CD4-positive, alpha-beta T cell treated with Interleukin-15 for 4 hours (primary cell): Measurements from ENCODE around the gene ADAMTS2.

Source experiments
- DNase-seq: peaks from one replicate; pipeline ENCODE4 v3.0.0-alpha.2; 2020; ENCODE audit warnings: low spot score

ADAMTS2 gene

DNA sequence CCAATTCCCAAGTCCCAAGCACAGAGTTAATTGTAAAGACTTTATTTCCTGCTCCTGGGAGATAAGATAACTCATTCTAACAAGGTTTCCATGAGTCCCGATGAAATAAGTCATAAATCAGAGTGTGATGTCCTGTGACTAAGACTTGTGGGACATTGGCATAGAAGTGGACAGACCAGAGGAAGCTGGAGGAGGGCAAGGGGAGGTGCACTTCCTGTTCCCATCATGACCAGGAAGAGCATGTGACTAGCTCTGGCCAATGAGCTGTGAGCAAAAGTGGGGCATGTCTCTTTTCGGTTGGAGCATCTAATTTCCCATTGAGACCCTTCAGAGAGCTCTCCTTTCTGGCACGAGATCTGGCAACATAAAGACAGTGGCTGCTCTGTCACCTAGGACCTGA is 184.7 kb downstream of the ADAMTS2 start:
- DNase-seq = no peak

DNA sequence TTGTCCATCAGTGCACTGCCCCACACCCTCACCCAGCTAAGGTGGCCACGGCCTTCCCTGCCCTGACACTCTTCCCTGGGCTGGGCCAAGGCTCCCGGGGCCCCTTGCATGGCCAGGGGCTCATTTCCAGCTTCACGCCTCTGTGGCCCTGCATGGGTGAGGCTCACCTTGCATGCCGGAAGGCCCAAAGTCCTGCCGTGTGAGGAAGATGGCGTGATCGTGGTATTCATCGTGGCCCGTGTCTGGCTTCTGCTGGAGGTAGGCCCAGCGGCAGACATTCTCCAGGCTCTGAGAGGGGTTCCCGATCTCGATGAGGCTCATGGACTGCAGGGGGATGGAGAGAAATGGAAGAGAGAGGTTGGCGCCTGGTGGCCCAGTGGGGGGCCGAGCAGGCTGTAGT is 186.7 kb downstream of the ADAMTS2 start:
- no peak for DNase-seq

DNA sequence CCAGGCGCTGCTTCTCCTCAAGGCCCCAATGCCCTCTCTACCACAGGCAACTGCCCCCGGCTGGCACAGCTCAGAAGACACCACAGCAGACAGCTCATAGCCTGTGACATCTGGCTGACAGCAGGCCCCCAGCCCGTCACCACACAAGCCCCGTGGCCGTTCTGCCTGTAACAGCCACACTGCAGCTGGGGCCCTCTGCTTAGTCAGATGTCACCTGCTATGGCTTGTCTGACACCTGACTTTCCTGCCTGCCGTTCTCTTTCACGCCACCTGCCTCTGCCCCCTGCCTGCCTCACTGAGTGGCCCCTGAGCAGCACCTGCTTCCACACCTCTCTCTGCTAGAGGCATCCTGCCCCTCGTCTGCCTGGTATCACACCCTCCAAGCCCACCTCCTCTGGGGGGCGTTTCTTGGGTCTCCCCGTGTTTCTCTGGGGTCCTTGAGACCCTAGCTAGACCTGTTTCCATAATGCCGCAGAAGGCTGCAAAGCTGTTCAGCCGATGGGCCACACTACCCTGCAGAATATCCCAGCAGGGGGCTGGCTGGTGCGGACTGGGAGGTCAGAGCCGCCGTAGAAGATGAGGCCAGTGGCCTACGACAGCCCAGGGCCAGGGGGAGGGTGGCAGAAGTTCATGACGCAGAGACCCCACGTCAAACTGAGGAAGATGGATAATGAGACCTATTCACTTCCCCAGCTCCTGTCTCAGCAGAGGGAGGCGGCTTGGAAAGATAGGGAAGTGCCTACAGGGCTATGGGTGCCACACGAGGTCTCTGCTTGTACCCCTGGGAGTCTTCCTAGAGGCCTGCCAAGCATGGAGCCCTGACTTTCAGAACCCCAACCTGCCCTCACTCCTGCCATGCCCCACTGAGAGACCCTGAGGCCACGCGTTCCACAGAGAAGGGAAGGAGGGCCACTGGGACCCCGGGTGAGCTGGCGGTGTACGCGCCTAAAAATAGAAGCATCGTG is 190.0 kb downstream of the ADAMTS2 start:
- no peak for DNase-seq

DNA sequence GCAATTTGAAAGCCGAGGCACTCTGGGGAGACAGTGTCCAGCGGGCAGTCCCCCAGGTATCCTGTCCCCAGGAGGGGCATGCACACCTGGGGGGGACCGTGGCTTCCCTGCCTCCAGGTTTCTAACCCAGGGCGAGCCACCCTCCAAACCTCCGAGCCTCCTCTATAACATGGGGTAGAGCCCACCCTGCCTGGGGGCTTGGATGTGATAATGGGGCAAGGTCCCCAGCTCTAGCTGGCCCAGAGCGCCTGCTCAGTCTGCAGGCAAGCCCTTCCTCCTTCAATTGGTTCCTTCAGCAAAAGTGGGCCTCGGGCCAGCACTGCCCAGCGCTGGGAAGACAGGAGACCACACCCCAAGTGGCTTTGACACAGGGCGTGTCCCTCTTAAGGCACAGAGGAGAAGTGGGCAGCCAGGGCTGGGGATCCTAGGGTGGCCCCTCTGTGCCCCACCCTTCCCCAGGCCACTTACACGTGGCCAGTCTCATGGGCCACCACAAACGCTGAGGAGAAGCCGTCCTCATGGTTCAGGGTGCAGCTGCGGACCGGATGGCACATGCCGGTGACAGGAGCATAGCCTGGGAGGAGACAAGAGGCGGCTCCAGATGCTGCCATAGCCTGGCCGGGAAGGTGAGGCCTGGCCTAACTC is 190.8 kb downstream of the ADAMTS2 start:
- DNase-seq = no peak

GRCh38 chr5:179153921-179154345 is 191.3 kb downstream of the ADAMTS2 start:
- DNase-seq = no peak

DNA sequence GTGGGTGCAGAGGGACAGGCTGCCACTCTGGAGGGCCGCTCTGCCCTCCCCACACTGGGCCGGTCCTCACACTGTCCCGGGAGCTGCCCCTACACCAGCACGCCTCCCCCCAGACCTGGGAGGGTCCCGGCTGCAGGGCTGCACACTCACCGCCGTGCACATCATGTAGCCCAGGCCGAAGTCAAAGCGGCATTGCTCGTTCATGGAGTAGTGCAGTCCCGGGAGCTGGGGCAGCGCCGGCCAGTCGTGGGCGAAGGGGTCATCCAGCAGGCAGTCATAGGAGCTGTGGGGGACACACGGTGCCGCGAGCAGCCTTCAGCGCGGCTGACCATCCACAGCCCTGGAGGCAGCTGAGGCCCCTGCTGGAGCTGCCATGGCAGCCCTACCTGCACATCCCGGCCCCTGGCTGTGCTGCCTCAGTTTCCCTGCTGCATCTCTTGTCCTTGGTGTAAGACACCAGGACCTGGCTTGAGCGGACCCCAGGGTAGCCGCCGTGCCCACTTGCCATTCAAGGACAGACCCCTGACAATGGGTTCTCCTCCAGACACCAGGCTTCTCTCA is 191.8 kb downstream of the ADAMTS2 start:
- no peak for DNase-seq

GRCh38 chr5:179152941-179153340 is 192.3 kb downstream of the ADAMTS2 start:
- DNase-seq = no peak

DNA sequence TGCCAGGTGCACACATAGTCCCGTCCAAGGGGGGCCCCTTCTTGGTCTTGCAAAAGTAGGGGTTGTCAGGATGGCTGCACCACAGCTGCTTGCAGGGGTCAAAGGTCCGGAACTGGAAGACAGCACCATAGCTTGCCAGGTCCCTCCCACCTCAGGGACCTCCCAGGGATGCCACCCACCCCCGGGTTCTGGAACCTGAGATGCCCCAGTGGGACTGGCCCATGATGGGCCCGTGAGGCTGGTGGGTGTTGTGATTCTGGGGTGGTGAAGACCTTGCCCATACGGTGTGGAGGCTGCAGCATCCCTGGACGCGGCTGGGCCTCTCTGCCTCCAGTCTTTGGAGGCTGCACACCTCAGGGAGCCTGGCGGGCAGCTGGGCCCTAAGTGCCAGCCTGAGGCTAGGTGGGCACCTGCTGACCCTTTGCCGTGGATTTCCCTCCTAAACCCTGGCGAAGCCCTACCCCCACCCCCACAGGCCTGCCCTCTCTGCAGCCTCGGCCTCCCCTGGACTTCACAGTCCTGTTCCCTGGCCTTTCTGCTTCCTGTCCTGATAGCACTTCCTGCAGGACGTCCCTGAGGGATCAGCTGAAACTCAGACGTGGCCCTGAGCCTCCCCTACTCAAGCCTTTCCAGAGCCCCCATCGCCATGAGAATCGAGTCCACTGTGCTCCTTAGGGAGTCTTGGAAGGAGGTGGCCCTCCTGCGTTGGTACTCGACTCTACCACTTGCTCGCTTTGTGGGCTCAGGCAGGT is 192.9 kb downstream of the ADAMTS2 start:
- no peak for DNase-seq

DNA sequence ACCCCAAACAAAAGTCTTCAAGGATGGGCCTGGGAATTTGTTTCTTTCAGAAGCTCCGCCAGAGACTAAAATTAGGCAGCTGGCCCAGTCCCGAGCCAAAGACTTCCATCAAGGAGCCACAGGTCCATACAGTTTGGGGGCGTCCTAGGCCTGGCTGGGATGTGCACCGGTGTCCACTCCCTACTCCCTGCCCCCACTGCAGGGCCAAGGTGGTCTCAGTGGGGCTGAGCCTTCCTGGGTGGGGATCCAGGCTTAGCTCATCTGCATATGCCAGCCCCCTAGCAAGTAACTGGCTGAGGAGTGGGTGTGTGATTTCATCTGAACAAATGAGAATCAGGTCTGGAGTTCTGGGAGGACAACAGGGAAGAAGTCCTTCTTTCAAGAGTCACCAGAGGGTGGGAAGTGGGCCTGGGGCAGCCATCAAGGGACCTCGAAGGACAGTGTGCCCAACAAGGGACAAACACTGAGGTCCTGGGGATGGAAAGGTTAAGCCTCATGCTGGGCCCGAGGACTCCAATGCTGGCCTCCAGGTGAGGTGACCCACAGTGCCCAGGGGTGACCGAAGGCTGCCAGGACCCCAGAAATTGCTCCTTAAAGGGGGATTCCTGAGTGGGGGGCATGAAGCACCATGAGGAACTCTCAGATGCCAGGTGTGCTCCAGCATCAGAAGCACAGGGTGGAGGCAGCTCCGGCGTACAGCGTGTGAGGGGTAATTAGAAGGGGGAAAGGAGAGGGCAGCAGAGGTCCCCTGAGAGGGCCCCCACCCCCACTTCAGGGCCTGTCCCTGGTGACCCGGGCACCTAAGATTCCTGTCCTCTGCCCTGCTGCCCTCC is 193.8 kb downstream of the ADAMTS2 start:
- no peak for DNase-seq

GRCh38 chr5:179150011-179150410 is 195.2 kb downstream of the ADAMTS2 start:
- no peak for DNase-seq

GRCh38 chr5:179149278-179149677 is 196.0 kb downstream of the ADAMTS2 start:
- no peak for DNase-seq

DNA sequence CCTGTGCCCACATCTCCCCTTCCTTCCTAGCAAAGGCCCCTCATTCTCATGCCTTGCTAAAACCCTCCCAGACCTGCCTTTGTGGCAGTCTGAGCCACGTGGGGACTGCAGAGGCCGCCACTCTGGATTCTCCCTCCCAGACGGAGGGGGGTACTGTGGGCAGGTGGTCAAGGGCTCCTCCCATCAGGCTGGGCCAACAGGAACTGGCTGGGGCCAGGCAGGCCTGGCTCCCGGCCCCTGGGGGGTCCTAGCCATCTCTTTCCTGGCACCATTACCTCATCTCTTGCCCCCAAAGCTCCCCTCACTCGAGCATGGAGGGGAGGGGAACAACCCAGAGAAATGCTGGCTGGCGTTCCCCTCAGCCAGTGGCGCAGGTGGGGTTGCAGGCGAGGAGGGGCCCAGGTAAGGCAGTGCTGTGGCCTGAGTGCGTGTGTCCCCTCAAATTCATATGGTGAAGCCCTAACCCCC is 196.5 kb downstream of the ADAMTS2 start:
- no peak for DNase-seq

- no peak for DNase-seq
Measured at GRCh38 chr5:179147991-179148702, 197.1 kb downstream of the ADAMTS2 start.

DNA sequence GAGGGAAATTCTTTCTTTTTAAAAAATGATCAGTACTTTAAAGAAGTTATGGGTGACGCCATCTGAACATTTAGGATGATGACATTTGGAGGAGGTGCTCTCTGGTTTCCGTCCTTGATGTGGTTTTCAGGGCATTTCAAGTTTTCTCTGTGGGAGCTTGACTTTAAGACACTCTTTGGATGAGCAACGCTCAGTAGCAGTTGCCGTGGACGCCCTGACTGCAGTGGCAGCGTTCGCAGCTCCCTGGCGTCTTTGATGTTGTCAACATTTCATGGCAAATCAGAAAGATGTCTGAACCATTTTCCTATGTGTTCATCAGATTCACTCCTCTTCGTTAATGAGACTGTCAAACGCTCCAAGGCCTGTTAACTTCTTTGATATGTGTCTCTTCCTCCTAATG is 199.0 kb downstream of the ADAMTS2 start:
- no peak for DNase-seq

GRCh38 chr5:179143446-179143845 is 201.8 kb downstream of the ADAMTS2 start:
- DNase-seq = no peak

- no peak for DNase-seq
Measured at GRCh38 chr5:179142434-179143198, 202.6 kb downstream of the ADAMTS2 start.

DNA sequence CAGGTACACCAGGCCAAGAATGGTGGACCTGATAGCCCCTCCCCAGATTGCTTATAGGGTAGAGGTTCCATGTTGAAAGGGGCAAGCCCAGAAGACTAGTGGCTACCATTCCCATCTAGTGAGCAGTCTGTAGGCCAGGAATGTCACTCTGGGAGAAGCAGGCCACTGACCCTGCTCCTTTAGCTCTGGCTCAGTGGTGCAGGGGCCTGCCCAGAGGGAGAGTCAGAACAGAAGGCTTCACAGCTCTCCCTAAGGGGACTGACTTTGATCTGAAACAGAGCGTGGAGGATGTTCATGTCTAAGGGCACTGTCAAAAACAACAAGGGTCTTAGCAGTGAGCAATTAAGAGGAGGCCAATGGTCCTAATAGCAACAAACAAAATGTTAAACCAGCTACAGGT is 203.4 kb downstream of the ADAMTS2 start:
- DNase-seq = no peak

GRCh38 chr5:179140293-179140692 is 205.0 kb downstream of the ADAMTS2 start:
- DNase-seq = no peak

DNA sequence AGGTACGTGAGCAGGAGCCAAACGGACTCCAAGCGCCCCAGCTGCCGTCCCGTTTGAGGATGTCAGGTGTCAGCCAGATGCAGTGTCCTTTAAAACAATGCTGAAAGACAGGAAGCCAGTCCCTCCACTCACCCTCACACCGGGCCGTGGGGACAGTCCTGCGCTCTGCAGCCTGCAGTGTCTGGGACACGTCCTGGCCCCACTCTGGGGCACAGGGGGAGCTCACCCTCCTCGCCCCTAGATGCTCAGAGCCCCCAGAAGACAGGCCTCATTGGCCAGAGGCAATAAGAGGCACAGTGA is 205.4 kb downstream of the ADAMTS2 start:
- DNase-seq = no peak
